ENCODE data around the gene MKI67. TPM values are rescaled to one million over a fixed set of nuclear protein-coding genes. Genes with fewer than 3 reads are reported as not detected.
"Not testable (repeated sequence)": the region's sequence is repeated elsewhere in the genome, so short reads cannot be mapped to it uniquely, and the experiment has no call there.

Gene MKI67
- total RNA-seq, 1 donor from 2014 or later, result 42.8 TPM

- H3K4me1 Mint-ChIP-seq, result no peaks in the 10 kb centered on the region
- peaks cover 37% of the 10 kb centered on the region for H3K27me3 Mint-ChIP-seq (ENCODE audit: low read depth)
- no peak for TF ChIP-seq CTCF (IDR thresholded peaks at IDR 0.05; ENCODE audit: unreplicated experiment)
- no peak for DNase-seq (ENCODE audit: low spot score in 2 of 2, unreplicated experiment in 2 of 2)
- no peaks in the 10 kb centered on the region for H3K9me3 Mint-ChIP-seq
- no peak overlapping the region for H3K27ac Mint-ChIP-seq
- no peak overlapping the region for H3K4me3 Mint-ChIP-seq
- no peaks in the 10 kb centered on the region for H3K36me3 Mint-ChIP-seq
Measured at GRCh38 chr10:128144547-128144946, 18.3 kb upstream of the MKI67 start.

GRCh38 chr10:128143531-128143930, 17.3 kb upstream of the MKI67 start:
- no peak for TF ChIP-seq CTCF (IDR thresholded peaks at IDR 0.05; ENCODE audit: unreplicated experiment)
- no peaks in the 10 kb centered on the region for H3K9me3 Mint-ChIP-seq
- no peak for DNase-seq (ENCODE audit: low spot score in 2 of 2, unreplicated experiment in 2 of 2)
- peaks cover 28% of the 10 kb centered on the region for H3K27me3 Mint-ChIP-seq (ENCODE audit: low read depth)
- no peak overlapping the region for H3K27ac Mint-ChIP-seq
- no peak overlapping the region for H3K4me3 Mint-ChIP-seq
- H3K36me3 Mint-ChIP-seq, result no peaks in the 10 kb centered on the region
- H3K4me1 Mint-ChIP-seq, result no peaks in the 10 kb centered on the region

- TF ChIP-seq CTCF (IDR thresholded peaks at IDR 0.05; ENCODE audit: unreplicated experiment), result no peak
Measured at GRCh38 chr10:128140425-128140824, 14.2 kb upstream of the MKI67 start.

GRCh38 chr10:128138429-128138828, 12.2 kb upstream of the MKI67 start:
- not testable (repeated sequence) for H3K36me3 Mint-ChIP-seq; H3K9me3 Mint-ChIP-seq; DNase-seq (ENCODE audit: low spot score in 2 of 2, unreplicated experiment in 2 of 2); H3K27ac Mint-ChIP-seq; H3K4me3 Mint-ChIP-seq; H3K4me1 Mint-ChIP-seq; H3K27me3 Mint-ChIP-seq (ENCODE audit: low read depth)

More at GRCh38 chr10:128140425-128140824, 14.2 kb upstream of the MKI67 start:
- Mint-ChIP-seq H3K36me3 (no peaks in the 10 kb centered on the region), H3K4me3 (no peak overlapping the region), H3K27ac (no peak overlapping the region), H3K9me3 (no peaks in the 10 kb centered on the region), H3K27me3 (ENCODE audit: low read depth) (peaks cover 7% of the 10 kb centered on the region), H3K4me1 (no peaks in the 10 kb centered on the region)
- DNase-seq (ENCODE audit: low spot score in 2 of 2, unreplicated experiment in 2 of 2), result no peak

- H3K9me3 Mint-ChIP-seq, result no peaks in the 10 kb centered on the region
- H3K36me3 Mint-ChIP-seq, result no peaks in the 10 kb centered on the region
- H3K4me1 Mint-ChIP-seq, result no peaks in the 10 kb centered on the region
- H3K4me3 Mint-ChIP-seq, result no peak overlapping the region
- H3K27me3 Mint-ChIP-seq (ENCODE audit: low read depth), result peaks cover 2% of the 10 kb centered on the region
- no peak overlapping the region for H3K27ac Mint-ChIP-seq
- DNase-seq (ENCODE audit: low spot score in 2 of 2, unreplicated experiment in 2 of 2), result no peak
- no peak for TF ChIP-seq CTCF (IDR thresholded peaks at IDR 0.05; ENCODE audit: unreplicated experiment)
Measured at GRCh38 chr10:128137877-128138276, 11.7 kb upstream of the MKI67 start.

GRCh38 chr10:128130051-128130450, 3.8 kb upstream of the MKI67 start:
- peaks cover 9% of the 10 kb centered on the region for H3K4me1 Mint-ChIP-seq
- peaks cover 2% of the 10 kb centered on the region for H3K27me3 Mint-ChIP-seq (ENCODE audit: low read depth)
- TF ChIP-seq CTCF (IDR thresholded peaks at IDR 0.05; ENCODE audit: unreplicated experiment), result no peak
- no peaks in the 10 kb centered on the region for H3K36me3 Mint-ChIP-seq
- DNase-seq (ENCODE audit: low spot score in 2 of 2, unreplicated experiment in 2 of 2), result no peak
- H3K9me3 Mint-ChIP-seq, result no peaks in the 10 kb centered on the region
- no peak overlapping the region for H3K4me3 Mint-ChIP-seq
- no peak overlapping the region for H3K27ac Mint-ChIP-seq

All from mesothelial cell of epicardium (in vitro differentiated cells).